HepG2 (cell line): ENCODE data around the gene ABHD1. TPM values are rescaled to one million over a fixed set of nuclear protein-coding genes. Genes with fewer than 3 reads are reported as not detected.

ENCODE experiments used
- ATAC-seq: fragments of 200-7000 bp; cut with Tn5 transposase; 3 replicates; pipeline ENCODE4 v1.9.1; 2020; ENCODE audit warnings: mild to moderate bottlenecking, moderate library complexity
- BruUV-seq: library from RNA; stranded (reverse); fragments of 400-500 nt; replicated peaks from 2 replicates; lab custom pipeline; 2021; lab: Mats Ljungman, UMichigan
- CTCF ChIA-PET: fragments of 300-600 bp; formaldehyde crosslinking; extraction: SDS; loops from one replicate; lab custom pipeline; 2021; ENCODE audit warnings: low total read pairs, inconsistent platforms, low intra/inter-chr PET ratio; lab: Yijun Ruan, JAX
- POLR2A ChIA-PET: fragments of 350-600 bp; sonication (Branson Sonifier 250); formaldehyde crosslinking; loops from one replicate; lab custom pipeline; 2020; ENCODE audit warnings: antibody characterized with exemption, inconsistent platforms; lab: Yijun Ruan, JAX
- DNase-seq: peaks from one replicate; pipeline ENCODE4 v3.0.0-alpha.2; 2015; ENCODE audit warnings: low spot score
- FAIRE-seq: peaks from 3 replicates; lab custom pipeline; 2011; peaks lifted over from hg19 to GRCh38; lab: Jason Lieb, UNC
- H2AFZ ChIP-seq: one replicate; pipeline ENCODE4 v1.6.1; 2011; ENCODE audit warnings: low read length, inconsistent platforms
- H3K27ac ChIP-seq: fragments of 300-600 bp; 3 replicates; pipeline ENCODE4 v1.8.0; 2011; ENCODE audit warnings: mixed run types, mild to moderate bottlenecking, mixed read lengths, low read length, inconsistent platforms; ENCODE audit not compliant: insufficient read depth; ENCODE audit errors: extremely low read length
- H3K27me3 ChIP-seq, 2 experiments: fragments of 200-600 bp in 1 of 2; 2 replicates in 1 of 2; 3 replicates in 1 of 2; pipeline versions ENCODE4 v1.6.0 to v1.8.0; 2011; ENCODE audit warnings: low read length in 2 of 2, mild to moderate bottlenecking in 2 of 2, moderate library complexity in 2 of 2, inconsistent platforms in 1 of 2; ENCODE audit not compliant: insufficient read depth in 2 of 2, control insufficient read depth in 1 of 2
- H3K36me3 ChIP-seq, 2 experiments: fragments of 200-600 bp in 1 of 2; replicated peaks in 1 of 2; 2 replicates in 1 of 2; 3 replicates in 1 of 2; pipeline versions ENCODE4 v1.5.1 to v1.8.0; 2011; ENCODE audit warnings: low read length in 2 of 2, inconsistent platforms in 1 of 2; ENCODE audit not compliant: insufficient read depth in 2 of 2, control insufficient read depth in 1 of 2
- H3K4me1 ChIP-seq: 2 replicates; pipeline ENCODE4 v1.5.1; 2012; ENCODE audit warnings: low read length, inconsistent platforms; ENCODE audit not compliant: insufficient read depth
- H3K4me2 ChIP-seq: 2 replicates; pipeline ENCODE4 v1.6.0; 2011; ENCODE audit warnings: low read depth, low read length, inconsistent platforms
- H3K4me3 ChIP-seq, 3 experiments: fragments of 200-600 bp in 1 of 3; sonication (generic), shearing (Covaris generic) in 1 of 3; replicated peaks in 1 of 3; 2 replicates each; pipeline ENCODE4 v1.5.1; 2011 to 2016; ENCODE audit warnings: low read length in 3 of 3, inconsistent platforms in 2 of 3, low read depth in 2 of 3, mild to moderate bottlenecking in 2 of 3, control low read depth in 1 of 3, mixed read lengths in 1 of 3; ENCODE audit not compliant: insufficient read depth in 1 of 3
- H3K79me2 ChIP-seq: one replicate; pipeline ENCODE4 v1.6.1; 2011; ENCODE audit warnings: low read length, inconsistent platforms; ENCODE audit not compliant: insufficient read depth
- H3K9ac ChIP-seq: 2 replicates; pipeline ENCODE4 v1.6.0; 2011; ENCODE audit warnings: mild to moderate bottlenecking, low read depth, low read length, inconsistent platforms; ENCODE audit not compliant: insufficient read depth
- H3K9me3 ChIP-seq: 2 replicates; pipeline ENCODE4 v1.5.1; 2012; ENCODE audit warnings: mild to moderate bottlenecking, low read length
- H4K20me1 ChIP-seq: 2 replicates; pipeline ENCODE4 v1.6.0; 2011; ENCODE audit warnings: inconsistent platforms, mild to moderate bottlenecking, low read length, moderate library complexity; ENCODE audit not compliant: insufficient read depth
- BORCS8-MEF2B ChIP-seq: sonication (generic); formaldehyde crosslinking; IDR thresholded peaks from 2 replicates; pipeline ENCODE4 v1.8.0; 2022; ENCODE audit warnings: mild to moderate bottlenecking, missing genetic modification reagents
- DNMT3B ChIP-seq: conservative IDR thresholded peaks from 2 replicates; pipeline ENCODE4 v1.6.1; 2016; ENCODE audit warnings: missing biosample characterization, control low read depth
- EED ChIP-seq: sonication (generic); formaldehyde crosslinking; IDR thresholded peaks from 2 replicates; pipeline ENCODE4 v1.5.0; 2020; ENCODE audit warnings: mild to moderate bottlenecking, missing genetic modification reagents
- HOXA7 ChIP-seq: sonication (generic); formaldehyde crosslinking; IDR thresholded peaks from 2 replicates; pipeline ENCODE4 v1.8.1; 2022; ENCODE audit warnings: mild to moderate bottlenecking, missing genetic modification reagents, moderate library complexity
- MAZ ChIP-seq, 2 experiments: sonication (generic) in 1 of 2; formaldehyde crosslinking in 1 of 2; IDR thresholded peaks; 2 replicates each; pipeline versions ENCODE4 v1.5.0 to v1.6.1; 2012 to 2020; ENCODE audit warnings: low read depth in 2 of 2, mild to moderate bottlenecking in 2 of 2, borderline replicate concordance in 1 of 2, improper control_type of control experiment in 1 of 2, low read length in 1 of 2, missing genetic modification reagents in 1 of 2, moderate library complexity in 1 of 2
- RBAK ChIP-seq: sonication (generic); formaldehyde crosslinking; IDR thresholded peaks from 2 replicates; pipeline ENCODE4 v1.5.1; 2020; ENCODE audit warnings: mild to moderate bottlenecking, missing genetic modification reagents
- RBM39 ChIP-seq: fragments of 200-400 bp; formaldehyde crosslinking; IDR thresholded peaks from one replicate; pipeline ENCODE4 v1.6.1; 2018; ENCODE audit warnings: antibody characterized with exemption, mild to moderate bottlenecking, low read depth, low read length; ENCODE audit not compliant: poor library complexity, severe bottlenecking
- SSRP1 ChIP-seq: IDR thresholded peaks from 2 replicates; pipeline ENCODE4 v1.6.1; 2016; ENCODE audit warnings: control low read depth
- THYN1 ChIP-seq: sonication (generic); formaldehyde crosslinking; IDR thresholded peaks from 2 replicates; pipeline ENCODE4 v1.8.1; 2023; ENCODE audit warnings: low read depth, mild to moderate bottlenecking, moderate library complexity, missing genetic modification reagents, borderline replicate concordance
- TSC22D2 ChIP-seq: sonication (generic); formaldehyde crosslinking; IDR thresholded peaks from 2 replicates; pipeline ENCODE4 v1.5.1; 2020; ENCODE audit warnings: missing genetic modification reagents, mild to moderate bottlenecking, borderline replicate concordance
- ZBTB38 ChIP-seq: sonication (generic); formaldehyde crosslinking; IDR thresholded peaks from 2 replicates; pipeline ENCODE4 v1.5.1; 2020; ENCODE audit warnings: mild to moderate bottlenecking, missing genetic modification reagents
- ZNF136 ChIP-seq: sonication (generic); formaldehyde crosslinking; IDR thresholded peaks from 2 replicates; pipeline ENCODE4 v1.8.1; 2022; ENCODE audit warnings: low read depth, mild to moderate bottlenecking, moderate library complexity, missing genetic modification reagents
- ZNF546 ChIP-seq: sonication (generic); formaldehyde crosslinking; conservative IDR thresholded peaks from 2 replicates; pipeline ENCODE4 v1.8.1; 2023; ENCODE audit warnings: mild to moderate bottlenecking, missing genetic modification reagents
- ZNF552 ChIP-seq: sonication (generic); formaldehyde crosslinking; IDR thresholded peaks from 2 replicates; pipeline ENCODE4 v1.9.0; 2022; ENCODE audit warnings: missing genetic modification reagents, mild to moderate bottlenecking, borderline replicate concordance
- ZNF7 ChIP-seq: IDR thresholded peaks from 2 replicates; pipeline ENCODE4 v1.6.1; 2016; ENCODE audit warnings: missing biosample characterization, missing genetic modification reagents
- ZNF724P ChIP-seq: sonication (generic); formaldehyde crosslinking; IDR thresholded peaks from 2 replicates; pipeline ENCODE4 v1.8.0; 2022; ENCODE audit warnings: missing genetic modification reagents, borderline replicate concordance
- ZSCAN20 ChIP-seq: sonication (generic); formaldehyde crosslinking; IDR thresholded peaks from 2 replicates; pipeline ENCODE4 v1.4.0; 2020; ENCODE audit warnings: missing genetic modification reagents, mild to moderate bottlenecking, borderline replicate concordance
- WGBS: methylation state at CpG from one replicate; pipeline ENCODE4 v1.1.6; 2017; ENCODE audit warnings: low lambda C conversion rate; 5-methylcytosine and 5-hydroxymethylcytosine counted together
- in situ Hi-C: cut with HindIII; loops from 2 replicates; pipeline ENCODE4 v1.10.0; 2017; ENCODE audit warnings: low pct_unique_long_range_greater_than_20kb; ENCODE audit not compliant: extremely low pct_ligation_motif_present
- intact Hi-C: fragments of 100-400 bp; cut with micrococcal nuclease; formaldehyde crosslinking; loops from one replicate; pipeline ENCODE4 v1.10.0; 2022; ENCODE audit not compliant: unreplicated experiment
- polyA plus RNA-seq, 8 experiments: library from polyadenylated mRNA; depleted of rRNA in 3 of 8; stranded (reverse) in 7 of 8; unstranded in 1 of 8; fragments of >200 nt; fragmentation: Illumina TruSeq in 4 of 8; extraction: Trizol in 4 of 8; gene quantifications; 2 replicates each; pipeline versions ENCODE4 v1.2.1 to v1.2.3, GENCODE V29; 2011 to 2016; ENCODE audit warnings: low read depth in 4 of 8, missing spikeins in 1 of 8, mixed read lengths in 1 of 8; ENCODE audit not compliant: insufficient read depth in 1 of 8
- total RNA-seq, 5 experiments: library from RNA; depleted of rRNA; stranded (reverse); fragments of >200 nt; fragmentation: Illumina TruSeq; extraction: Trizol; gene quantifications; 2 replicates each; pipeline ENCODE4 v1.2.3, GENCODE V29; 2016; ENCODE audit warnings: low read depth in 1 of 5
- TF ChIP-seq, protein P1 (sequence below): sonication (generic); formaldehyde crosslinking; IDR thresholded peaks from 2 replicates; pipeline ENCODE4 v1.8.0; 2022; ENCODE audit warnings: missing genetic modification reagents, mild to moderate bottlenecking, borderline replicate concordance
- TF ChIP-seq, protein P2 (sequence below): IDR thresholded peaks from 2 replicates; pipeline ENCODE4 v1.6.1; 2012; ENCODE audit warnings: inconsistent platforms
- TF ChIP-seq, protein P3 (sequence below): fragments of 450-650 bp; IDR thresholded peaks from 2 replicates; pipeline ENCODE4 v1.6.1; 2016
- TF ChIP-seq, protein P4 (sequence below): sonication (generic); formaldehyde crosslinking; conservative IDR thresholded peaks from 2 replicates; pipeline ENCODE4 v1.4.0; 2020; ENCODE audit warnings: missing genetic modification reagents

ABHD1 gene
- total and polyA plus RNA-seq, 2 of the 13 experiments (the other 11 are each of a cell fraction or from before 2014, with no cell fraction given) = 0.04 to 0.81 TPM

DNA sequence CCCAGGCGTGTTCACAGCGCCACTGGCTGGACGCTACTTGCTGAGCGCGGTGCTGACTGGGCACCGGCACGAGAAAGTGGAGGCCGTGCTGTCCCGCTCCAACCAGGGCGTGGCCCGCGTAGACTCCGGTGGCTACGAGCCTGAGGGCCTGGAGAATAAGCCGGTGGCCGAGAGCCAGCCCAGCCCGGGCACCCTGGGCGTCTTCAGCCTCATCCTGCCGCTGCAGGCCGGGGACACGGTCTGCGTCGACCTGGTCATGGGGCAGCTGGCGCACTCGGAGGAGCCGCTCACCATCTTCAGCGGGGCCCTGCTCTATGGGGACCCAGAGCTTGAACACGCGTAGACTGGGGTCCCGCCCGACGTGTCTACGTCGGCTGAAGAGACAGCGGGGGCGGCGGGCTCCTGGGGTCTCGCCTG, 37.9 kb upstream of the ABHD1 start:
- Histone ChIP-seq H3K4me1 (peaks cover 74% of the 10 kb centered on the region), H4K20me1 (no peaks in the 10 kb centered on the region), H3K27ac (peak overlapping the region; percentile 65), H3K9ac (peak overlapping the region; percentile 63), H3K27me3 (no peaks in the 10 kb centered on the region), H3K4me2 (peak overlapping the region; percentile 84), H3K79me2 (peaks cover 36% of the 10 kb centered on the region), H3K36me3 (no peaks in the 10 kb centered on the region; a peak in 3 of 5 replicates), H3K9me3 (no peaks in the 10 kb centered on the region), H2AFZ (no peak overlapping the region), H3K4me3 (peak overlapping the region; percentile 51 to 77 (median 53))
- WGBS = 52% methylated on average over 20 of the region's 38 CpGs
- CTCF ChIA-PET = interaction anchor here (1.3 to 2.0 kb wide), 3 partner anchors 13 to 106 kb away, joined by 3 to 9 read pairs (median 6); no protein-coding TSS in a partner anchor
- in situ Hi-C loops = no loop called here
- BruUV-seq = no TSS peak
- no peak for DNase-seq
- intact Hi-C loops = loop anchor here (1.0 to 10.0 kb wide), 4 partner anchors 35 to 1162 kb away; partner anchors contain the start of gene TMEM214
- peak; percentile 6 for ATAC-seq
- POLR2A ChIA-PET = interaction anchor here (0.6 to 9.2 kb wide), 6 partner anchors 10 to 126 kb away, joined by 3 to 106 read pairs (median 11); partner anchors contain the start of genes ABHD1, AGBL5, OST4 and PREB
- no peak for FAIRE-seq
- TF ChIP-seq ZBTB38 (peak; percentile 91), BORCS8-MEF2B (CRISPR knock-in tag) (0 out of 2 replicates have a peak, but pooled peaks have one; percentile 33), ZNF552 (peak; percentile 90; the same call in 1 of the 2 replicates), EED (no peak), MAZ (IDR thresholded peaks at IDR 0.05; ENCODE audit: borderline replicate concordance, low read depth, low read length) (no peak), MAZ (CRISPR knock-in tag; IDR thresholded peaks at IDR 0.05; ENCODE audit: low read depth) (peak; percentile 30; the same call in 1 of the 2 replicates), ZSCAN20 (no peak), ZNF7 (CRISPR knock-in tag) (no peak), ZNF546 (no peak), HOXA7 (CRISPR knock-in tag) (no peak), ZNF724P (CRISPR knock-in tag) (peak; percentile 5; the same call in 1 of the 2 replicates), SSRP1 (no peak), DNMT3B (CRISPR knock-in tag) (no peak), THYN1 (CRISPR knock-in tag) (no peak), TSC22D2 (CRISPR knock-in tag) (no peak), RBAK (CRISPR knock-in tag) (peak; percentile 50; the same call in 1 of the 2 replicates), RBM39 (peak; percentile 27), ZNF136 (no peak)
- TF ChIP-seq, protein P1, sequence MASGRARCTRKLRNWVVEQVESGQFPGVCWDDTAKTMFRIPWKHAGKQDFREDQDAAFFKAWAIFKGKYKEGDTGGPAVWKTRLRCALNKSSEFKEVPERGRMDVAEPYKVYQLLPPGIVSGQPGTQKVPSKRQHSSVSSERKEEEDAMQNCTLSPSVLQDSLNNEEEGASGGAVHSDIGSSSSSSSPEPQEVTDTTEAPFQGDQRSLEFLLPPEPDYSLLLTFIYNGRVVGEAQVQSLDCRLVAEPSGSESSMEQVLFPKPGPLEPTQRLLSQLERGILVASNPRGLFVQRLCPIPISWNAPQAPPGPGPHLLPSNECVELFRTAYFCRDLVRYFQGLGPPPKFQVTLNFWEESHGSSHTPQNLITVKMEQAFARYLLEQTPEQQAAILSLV (CRISPR knock-in tag) = 0 out of 2 replicates have a peak, but pooled peaks have one; percentile 14
- TF ChIP-seq, protein P2, sequence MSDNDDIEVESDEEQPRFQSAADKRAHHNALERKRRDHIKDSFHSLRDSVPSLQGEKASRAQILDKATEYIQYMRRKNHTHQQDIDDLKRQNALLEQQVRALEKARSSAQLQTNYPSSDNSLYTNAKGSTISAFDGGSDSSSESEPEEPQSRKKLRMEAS = peak; percentile 50; the same call in 1 of the 2 replicates
- TF ChIP-seq, protein P3, sequence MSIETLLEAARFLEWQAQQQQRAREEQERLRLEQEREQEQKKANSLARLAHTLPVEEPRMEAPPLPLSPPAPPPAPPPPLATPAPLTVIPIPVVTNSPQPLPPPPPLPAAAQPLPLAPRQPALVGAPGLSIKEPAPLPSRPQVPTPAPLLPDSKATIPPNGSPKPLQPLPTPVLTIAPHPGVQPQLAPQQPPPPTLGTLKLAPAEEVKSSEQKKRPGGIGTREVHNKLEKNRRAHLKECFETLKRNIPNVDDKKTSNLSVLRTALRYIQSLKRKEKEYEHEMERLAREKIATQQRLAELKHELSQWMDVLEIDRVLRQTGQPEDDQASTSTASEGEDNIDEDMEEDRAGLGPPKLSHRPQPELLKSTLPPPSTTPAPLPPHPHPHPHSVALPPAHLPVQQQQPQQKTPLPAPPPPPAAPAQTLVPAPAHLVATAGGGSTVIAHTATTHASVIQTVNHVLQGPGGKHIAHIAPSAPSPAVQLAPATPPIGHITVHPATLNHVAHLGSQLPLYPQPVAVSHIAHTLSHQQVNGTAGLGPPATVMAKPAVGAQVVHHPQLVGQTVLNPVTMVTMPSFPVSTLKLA = no peak
- TF ChIP-seq, protein P4, sequence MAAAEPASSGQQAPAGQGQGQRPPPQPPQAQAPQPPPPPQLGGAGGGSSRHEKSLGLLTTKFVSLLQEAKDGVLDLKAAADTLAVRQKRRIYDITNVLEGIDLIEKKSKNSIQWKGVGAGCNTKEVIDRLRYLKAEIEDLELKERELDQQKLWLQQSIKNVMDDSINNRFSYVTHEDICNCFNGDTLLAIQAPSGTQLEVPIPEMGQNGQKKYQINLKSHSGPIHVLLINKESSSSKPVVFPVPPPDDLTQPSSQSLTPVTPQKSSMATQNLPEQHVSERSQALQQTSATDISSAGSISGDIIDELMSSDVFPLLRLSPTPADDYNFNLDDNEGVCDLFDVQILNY (CRISPR knock-in tag) = 0 out of 2 replicates have a peak, but pooled peaks have one; percentile 32
